ENCODE results near the gene HDC. TPM values are rescaled to one million over a fixed set of nuclear protein-coding genes. Genes with fewer than 3 reads are reported as not detected.
A peak's percentile ranks its signal among the peaks of the same experiment; 100 is the strongest.

HDC gene
- total RNA-seq, 1 donor from 2014 or later = 3.5 TPM

- Mint-ChIP-seq H3K4me1 (no peaks in the 10 kb centered on the region), H3K9me3 (peaks cover 2% of the 10 kb centered on the region), H3K4me3 (no peak overlapping the region), H3K27ac (ENCODE audit: unreplicated experiment) (peak overlapping the region; percentile 52), H3K36me3 (ENCODE audit: low read depth) (no peaks in the 10 kb centered on the region), H3K27me3 (ENCODE audit: low read depth) (no peaks in the 10 kb centered on the region)
- DNase-seq (ENCODE audit: low read depth, low spot score) = no peak
- TF ChIP-seq, protein P1, sequence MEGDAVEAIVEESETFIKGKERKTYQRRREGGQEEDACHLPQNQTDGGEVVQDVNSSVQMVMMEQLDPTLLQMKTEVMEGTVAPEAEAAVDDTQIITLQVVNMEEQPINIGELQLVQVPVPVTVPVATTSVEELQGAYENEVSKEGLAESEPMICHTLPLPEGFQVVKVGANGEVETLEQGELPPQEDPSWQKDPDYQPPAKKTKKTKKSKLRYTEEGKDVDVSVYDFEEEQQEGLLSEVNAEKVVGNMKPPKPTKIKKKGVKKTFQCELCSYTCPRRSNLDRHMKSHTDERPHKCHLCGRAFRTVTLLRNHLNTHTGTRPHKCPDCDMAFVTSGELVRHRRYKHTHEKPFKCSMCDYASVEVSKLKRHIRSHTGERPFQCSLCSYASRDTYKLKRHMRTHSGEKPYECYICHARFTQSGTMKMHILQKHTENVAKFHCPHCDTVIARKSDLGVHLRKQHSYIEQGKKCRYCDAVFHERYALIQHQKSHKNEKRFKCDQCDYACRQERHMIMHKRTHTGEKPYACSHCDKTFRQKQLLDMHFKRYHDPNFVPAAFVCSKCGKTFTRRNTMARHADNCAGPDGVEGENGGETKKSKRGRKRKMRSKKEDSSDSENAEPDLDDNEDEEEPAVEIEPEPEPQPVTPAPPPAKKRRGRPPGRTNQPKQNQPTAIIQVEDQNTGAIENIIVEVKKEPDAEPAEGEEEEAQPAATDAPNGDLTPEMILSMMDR (conservative IDR thresholded peaks at IDR 0.05) = no peak
Observed at GRCh38 chr15:50256188-50257041, 9.1 kb downstream of the HDC start.

DNA sequence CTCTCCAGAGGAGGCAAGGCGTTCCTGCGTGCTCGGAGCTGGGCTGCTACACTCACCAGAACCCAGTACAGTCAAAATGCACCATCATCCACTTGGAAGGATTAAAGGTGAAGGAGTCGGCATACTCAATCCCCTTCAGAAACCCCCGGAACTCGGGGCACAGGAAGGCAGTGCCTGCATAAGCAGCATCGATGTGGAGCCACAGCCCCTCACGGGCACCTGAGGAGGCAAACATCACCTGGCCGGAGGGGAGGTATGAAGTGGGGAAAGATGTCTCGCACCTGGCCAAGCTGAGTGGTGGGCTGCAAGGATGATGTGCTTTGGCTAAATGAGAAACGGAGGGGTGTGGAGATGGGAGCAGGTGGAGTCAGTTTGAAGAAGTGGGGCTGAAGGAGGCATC lies 13.0 kb downstream of the HDC start:
- Mint-ChIP-seq H3K36me3 (ENCODE audit: low read depth) (no peaks in the 10 kb centered on the region), H3K27ac (ENCODE audit: unreplicated experiment) (no peak overlapping the region), H3K27me3 (ENCODE audit: low read depth) (no peaks in the 10 kb centered on the region), H3K4me1 (no peaks in the 10 kb centered on the region), H3K4me3 (no peak overlapping the region), H3K9me3 (peaks cover 4% of the 10 kb centered on the region)
- TF ChIP-seq, protein P1 (conservative IDR thresholded peaks at IDR 0.05) = no peak
- no peak for DNase-seq (ENCODE audit: low read depth, low spot score)

- H3K4me3 Mint-ChIP-seq = no peak overlapping the region
- H3K27ac Mint-ChIP-seq (ENCODE audit: unreplicated experiment) = no peak overlapping the region
- DNase-seq (ENCODE audit: low read depth, low spot score) = no peak
- no peaks in the 10 kb centered on the region for H3K4me1 Mint-ChIP-seq
- H3K27me3 Mint-ChIP-seq (ENCODE audit: low read depth) = no peaks in the 10 kb centered on the region
- TF ChIP-seq, protein P1 (conservative IDR thresholded peaks at IDR 0.05) = no peak
- H3K36me3 Mint-ChIP-seq (ENCODE audit: low read depth) = no peaks in the 10 kb centered on the region
- H3K9me3 Mint-ChIP-seq = peaks cover 4% of the 10 kb centered on the region
Observed at GRCh38 chr15:50251638-50252182, 13.8 kb downstream of the HDC start.

DNA sequence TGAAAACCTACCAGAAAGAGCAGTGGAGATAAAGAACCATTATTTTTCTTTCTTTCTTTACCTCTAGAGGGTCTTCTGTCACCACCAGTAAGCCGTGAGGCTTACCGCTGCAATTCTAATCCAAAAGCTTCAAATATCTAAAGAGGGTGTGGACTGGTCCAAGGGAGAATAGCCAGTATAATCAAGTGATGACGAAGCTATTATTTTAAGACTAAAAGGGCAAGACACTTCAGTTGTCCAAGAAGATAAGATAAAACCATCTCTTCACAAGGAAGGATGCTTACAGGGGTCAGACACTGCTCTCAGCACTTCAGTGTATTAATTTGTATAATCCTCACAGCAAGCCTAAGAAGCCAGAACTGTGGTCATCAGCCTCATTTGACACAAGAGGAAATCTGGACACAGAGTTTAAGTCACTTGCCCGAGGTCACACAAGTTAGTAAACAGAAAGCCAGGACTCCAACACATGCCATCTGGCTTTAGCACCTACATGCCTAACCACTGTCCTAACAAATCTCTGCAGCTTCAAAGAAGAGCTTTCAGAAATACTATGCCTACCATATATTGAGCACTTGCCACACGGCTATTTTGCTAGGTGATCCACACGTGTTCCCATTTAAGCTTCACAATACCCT lies 14.6 kb downstream of the HDC start:
- H3K27ac Mint-ChIP-seq (ENCODE audit: unreplicated experiment) = no peak overlapping the region
- no peaks in the 10 kb centered on the region for H3K36me3 Mint-ChIP-seq (ENCODE audit: low read depth)
- peaks cover 4% of the 10 kb centered on the region for H3K9me3 Mint-ChIP-seq
- no peaks in the 10 kb centered on the region for H3K27me3 Mint-ChIP-seq (ENCODE audit: low read depth)
- TF ChIP-seq, protein P1 (conservative IDR thresholded peaks at IDR 0.05) = no peak
- DNase-seq (ENCODE audit: low read depth, low spot score) = no peak
- H3K4me1 Mint-ChIP-seq = no peaks in the 10 kb centered on the region
- no peak overlapping the region for H3K4me3 Mint-ChIP-seq

GRCh38 chr15:50249704-50250103 lies 15.8 kb downstream of the HDC start:
- no peak overlapping the region for H3K4me3 Mint-ChIP-seq
- H3K27ac Mint-ChIP-seq (ENCODE audit: unreplicated experiment) = no peak overlapping the region
- DNase-seq (ENCODE audit: low read depth, low spot score) = no peak
- H3K9me3 Mint-ChIP-seq = peaks cover 4% of the 10 kb centered on the region
- H3K4me1 Mint-ChIP-seq = no peaks in the 10 kb centered on the region
- TF ChIP-seq, protein P1 (conservative IDR thresholded peaks at IDR 0.05) = no peak
- H3K27me3 Mint-ChIP-seq (ENCODE audit: low read depth) = no peaks in the 10 kb centered on the region
- H3K36me3 Mint-ChIP-seq (ENCODE audit: low read depth) = no peaks in the 10 kb centered on the region

All from neural crest cell (in vitro differentiated cells).